Inferior parietal cortex (tissue), 1 donor: ENCODE data around the gene GFRA1.
"Not testable (repeated sequence)": the region's sequence is repeated elsewhere in the genome, so short reads cannot be mapped to it uniquely, and the experiment has no call there.

Experiments
- DNase-seq: peaks from one replicate; pipeline ENCODE4 v3.0.0-alpha.2; 2016; ENCODE audit errors: extremely low spot score

Gene GFRA1

DNA sequence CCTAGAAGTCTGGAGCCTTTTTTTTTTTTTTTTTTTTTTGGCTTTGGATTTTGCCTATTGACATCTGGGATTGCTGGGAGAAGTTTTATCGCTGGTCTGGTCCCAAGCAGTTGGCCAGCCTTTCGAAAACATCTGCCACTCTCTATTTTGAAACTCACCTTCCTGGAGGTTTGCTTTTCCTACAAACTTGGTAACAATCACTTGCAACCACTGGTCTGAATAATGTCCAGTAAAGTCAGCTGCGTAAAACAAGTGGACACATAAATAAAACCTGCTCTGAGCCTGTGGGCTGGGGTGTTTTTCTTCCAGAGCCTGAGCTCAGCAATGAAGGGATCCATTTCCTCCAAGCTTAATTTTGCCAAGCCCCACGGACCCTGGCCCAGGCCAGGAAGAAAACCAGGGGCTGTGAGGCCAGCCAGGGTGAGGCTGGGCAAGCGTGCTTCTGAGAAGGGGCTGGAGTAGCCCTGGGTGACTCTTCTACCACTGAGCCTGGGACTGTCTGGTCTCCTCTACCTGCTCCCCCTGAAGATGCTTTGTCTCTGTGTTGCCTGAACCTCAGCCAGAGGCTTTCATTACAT is 202.2 kb downstream of the GFRA1 start:
- DNase-seq = no peak

DNA sequence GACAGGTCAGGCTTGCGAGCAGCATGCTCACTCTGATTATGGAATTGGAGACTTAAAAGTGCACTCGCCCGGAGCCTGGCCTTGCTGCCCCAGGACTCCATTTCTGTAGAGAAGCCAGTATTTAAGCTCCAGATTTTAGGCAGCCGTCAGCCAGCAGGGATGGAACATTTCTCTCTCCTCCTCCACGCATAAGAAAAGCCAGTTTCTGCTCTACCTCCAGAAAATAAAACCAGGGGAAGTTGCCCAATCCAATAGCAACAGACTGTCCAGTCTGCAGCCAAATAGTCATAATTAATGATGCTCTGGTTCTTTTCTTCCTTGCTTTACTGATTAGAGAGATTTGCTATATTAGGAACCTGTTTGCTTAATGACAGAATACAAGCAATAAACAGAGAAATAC is 203.2 kb downstream of the GFRA1 start:
- no peak for DNase-seq

DNA sequence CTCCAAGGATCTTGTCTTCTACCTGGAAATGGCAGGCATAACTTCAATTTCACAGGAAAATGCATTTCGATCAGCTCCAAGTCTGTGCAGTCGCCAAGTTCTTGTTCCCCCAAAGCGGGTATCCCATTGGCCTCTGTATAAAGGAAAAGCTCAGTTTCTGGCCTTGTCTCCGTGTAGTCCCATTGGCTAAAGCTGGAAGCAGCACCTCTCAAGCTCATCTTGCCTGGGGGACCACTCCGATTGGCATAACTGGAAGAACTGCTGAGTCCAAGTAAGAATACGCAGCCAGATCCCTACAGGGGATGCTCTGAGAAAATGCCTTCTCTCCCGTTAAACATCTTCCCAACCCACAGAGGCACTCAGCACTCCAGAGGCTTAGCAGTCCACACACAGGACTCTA is 205.2 kb downstream of the GFRA1 start:
- no peak for DNase-seq

DNA sequence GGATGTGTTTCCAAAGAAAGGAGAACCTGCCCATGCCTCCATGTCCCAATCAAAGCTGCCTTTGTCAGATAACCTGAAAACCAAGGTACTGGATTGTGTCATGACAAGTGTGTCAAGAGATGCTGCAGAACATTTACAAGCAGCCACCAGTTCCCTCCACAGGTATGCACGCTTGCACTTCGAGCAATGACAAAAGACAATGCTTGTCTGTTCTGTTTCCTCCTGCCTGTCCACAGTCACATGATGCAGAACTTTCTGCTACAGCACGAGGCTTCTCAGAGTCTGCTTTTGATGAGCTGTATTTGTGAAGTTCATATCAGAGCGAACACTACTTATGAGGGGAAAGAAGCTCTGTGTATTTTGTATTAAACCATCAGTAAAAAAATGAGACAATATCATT is 209.9 kb downstream of the GFRA1 start:
- DNase-seq = no peak

DNA sequence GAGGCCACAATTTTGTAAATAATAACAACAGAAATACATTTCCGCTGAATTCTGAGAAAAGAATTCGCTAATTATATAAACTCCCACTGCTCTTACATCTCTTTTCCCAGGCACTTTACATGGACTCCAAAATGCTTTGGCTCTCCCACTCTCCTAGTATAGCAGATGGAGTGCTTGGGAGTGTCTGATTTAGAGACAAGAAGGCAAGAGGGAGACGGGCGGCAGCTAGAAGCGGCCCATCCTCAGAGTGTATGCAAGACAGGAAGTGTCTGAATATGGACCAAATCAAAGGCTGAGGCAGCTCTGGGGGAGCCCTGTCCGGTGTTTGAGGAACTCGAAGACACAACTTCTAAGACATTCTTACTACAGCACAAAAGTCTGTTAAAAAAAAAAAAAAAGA is 212.1 kb downstream of the GFRA1 start:
- no peak for DNase-seq

DNA sequence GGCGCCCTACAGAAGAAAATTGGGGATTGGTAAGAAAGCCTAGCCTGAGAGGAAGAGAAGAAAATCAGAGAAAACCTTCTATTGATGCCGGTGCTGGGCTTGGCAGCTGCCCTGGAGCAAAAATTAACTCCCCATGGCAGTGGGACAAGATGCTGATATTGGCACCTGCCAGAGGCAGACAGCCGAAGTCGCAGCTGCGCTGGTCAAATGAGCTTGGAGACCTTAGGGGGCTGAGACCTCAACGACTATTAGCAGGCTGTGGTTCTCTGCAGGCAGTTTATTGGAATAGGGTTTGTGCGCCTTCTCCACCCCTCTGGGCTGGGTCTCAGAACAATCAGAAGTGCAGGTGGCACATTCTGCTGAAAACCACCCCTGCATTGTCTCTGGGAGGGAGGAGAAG is 213.7 kb downstream of the GFRA1 start:
- DNase-seq = no peak

DNA sequence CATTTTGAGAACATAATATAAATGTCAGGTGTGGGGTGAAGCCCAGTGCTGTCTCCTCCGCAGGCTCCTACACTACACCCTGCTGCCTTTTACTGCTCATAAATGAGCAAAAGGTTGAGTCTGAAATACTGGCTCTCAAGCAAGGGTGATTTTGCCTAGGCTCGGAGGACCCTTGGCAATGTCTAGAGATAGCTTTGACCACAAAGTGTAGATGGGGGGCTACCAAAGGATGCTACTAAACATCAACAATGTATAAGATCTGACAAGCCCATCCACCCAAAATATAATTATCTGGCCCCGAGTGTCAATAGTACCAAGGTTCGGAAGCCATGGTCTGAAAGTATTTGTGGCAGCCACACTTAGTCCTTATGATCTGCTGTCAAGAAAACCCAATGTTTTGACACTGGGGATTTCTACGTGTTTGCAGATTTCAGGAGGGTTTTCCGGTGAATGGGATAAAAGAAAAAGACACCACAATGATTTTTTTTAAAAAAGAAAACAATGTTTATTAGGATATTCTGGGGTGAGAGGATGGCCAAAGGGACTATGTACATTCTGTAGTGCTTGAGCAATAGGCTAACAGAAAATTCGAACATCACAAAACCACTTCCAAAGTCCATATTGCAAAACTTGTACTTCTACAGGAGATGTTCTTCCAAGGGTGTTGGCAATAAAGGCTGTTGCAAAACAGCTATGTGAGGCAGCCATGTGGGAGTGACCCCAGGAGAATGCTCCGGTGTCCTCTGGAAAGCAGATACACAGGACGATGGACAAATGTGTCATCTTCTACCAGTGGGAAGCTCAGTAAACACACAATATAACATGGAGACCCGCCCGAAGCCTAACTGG is 216.3 kb downstream of the GFRA1 start:
- DNase-seq = no peak

DNA sequence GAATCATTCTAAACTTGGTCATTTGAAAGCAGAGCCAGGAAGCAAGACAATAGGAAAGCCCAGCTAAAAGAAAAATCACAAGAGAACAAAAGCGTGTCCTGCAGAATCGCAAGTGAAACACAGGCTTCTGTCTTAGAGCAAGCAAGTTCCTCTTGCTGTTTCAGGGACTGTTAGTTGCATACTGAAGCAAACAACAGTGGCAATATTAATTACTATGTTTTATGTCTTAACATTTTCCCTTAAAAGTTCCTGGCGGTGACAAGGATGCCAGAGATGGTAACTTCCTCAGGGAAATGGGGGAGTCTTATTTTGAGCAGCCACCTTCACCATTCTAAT is 217.1 kb downstream of the GFRA1 start:
- DNase-seq = no peak

DNA sequence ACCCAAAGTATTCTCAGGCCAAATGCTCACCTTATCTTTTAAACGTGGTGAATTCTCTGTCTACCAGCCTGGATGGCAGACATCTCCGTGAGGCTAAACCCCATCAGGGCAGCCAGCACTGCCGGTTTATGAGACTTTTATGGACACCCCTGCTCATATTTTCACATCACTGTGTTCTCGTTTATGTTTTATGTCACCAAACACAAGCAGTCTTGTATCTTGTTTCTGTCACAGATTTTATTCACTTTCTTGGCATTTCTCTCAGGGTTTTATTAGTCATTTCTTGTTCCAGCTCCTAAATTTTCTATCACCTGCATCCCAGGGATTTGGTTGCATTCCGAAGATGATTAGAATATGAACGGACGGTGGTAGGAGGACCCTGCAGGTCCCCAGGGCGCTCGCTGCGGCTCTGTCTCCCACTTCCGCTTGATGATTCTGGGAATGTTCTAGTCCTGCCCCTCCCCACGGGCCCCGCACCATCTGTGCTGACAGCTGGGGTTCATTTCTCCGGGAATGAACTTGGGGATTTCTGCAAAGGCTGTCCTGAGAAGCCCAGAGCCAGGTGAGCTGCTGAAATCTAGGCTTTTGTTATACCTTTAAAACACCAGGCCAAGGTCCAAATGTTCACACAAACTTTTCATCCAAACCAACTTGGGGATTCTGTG is 217.6 kb downstream of the GFRA1 start:
- DNase-seq = no peak

DNA sequence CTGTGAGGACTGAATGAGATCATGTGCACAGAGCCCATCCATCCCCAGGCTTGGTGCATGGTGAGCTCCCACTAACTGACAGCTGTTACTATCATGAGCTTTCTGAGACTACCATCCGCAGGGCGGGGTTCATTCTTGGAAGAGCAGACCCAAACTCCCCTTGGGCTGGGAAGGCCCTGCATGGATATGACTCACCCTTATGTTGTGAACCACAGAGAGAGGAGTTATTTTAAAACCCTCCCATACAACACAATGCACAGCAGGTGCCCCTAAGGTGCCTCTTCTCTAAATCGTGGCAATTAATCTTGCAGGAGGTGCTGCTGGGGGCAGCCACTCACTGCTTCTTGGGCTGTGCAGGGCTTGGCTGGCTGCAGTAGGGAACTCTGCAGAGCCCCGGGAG is 219.1 kb downstream of the GFRA1 start:
- no peak for DNase-seq

DNA sequence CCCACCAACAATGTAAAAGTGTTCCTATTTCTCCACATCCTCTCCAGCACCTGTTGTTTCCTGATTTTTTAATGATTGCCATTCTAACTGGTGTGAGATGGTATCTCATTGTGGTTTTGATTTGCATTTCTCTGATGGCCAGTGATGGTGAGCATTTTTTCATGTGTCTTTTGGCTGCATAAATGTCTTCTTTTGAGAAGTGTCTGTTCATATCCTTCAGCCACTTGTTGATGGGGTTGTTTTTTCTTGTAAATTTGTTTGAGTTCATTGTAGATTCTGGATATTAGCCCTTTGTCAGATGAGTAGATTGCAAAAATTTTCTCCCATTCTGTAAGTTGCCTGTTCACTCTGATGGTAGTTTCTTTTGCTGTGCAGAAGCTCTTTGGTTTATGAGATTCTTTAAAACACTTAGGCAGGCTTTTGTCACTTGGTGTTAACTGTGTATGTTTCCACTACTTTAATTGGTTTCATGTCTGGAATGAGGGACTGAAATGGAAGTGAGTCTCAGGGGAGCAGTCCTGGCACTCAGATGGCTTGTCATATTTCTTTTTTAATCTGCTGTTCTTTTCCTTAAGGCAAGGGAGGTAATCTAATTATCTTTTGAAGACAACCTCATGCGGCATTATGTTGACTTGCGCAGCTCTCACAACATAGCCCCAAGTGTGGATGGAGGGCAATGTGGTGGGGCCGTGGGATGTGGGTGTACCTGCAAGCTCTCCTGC is 219.8 kb downstream of the GFRA1 start:
- DNase-seq = not testable (repeated sequence)

DNA sequence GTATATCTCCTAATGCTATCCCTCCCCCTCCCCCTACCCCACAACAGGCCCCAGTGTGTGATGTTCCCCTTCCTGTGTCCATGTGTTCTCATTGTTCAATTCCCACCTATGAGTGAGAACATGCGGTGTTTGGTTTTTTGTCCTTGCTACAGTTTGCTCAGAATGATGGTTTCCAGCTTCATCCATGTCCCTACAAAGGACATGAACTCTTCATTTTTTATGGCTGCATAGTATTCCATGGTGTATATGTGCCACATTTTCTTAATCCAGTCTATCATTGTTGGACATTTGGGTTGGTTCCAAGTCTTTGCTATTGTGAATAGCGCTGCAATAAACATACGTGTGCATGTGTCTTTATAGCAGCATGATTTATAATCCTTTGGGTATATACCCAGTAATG is 220.5 kb downstream of the GFRA1 start:
- not testable (repeated sequence) for DNase-seq

DNA sequence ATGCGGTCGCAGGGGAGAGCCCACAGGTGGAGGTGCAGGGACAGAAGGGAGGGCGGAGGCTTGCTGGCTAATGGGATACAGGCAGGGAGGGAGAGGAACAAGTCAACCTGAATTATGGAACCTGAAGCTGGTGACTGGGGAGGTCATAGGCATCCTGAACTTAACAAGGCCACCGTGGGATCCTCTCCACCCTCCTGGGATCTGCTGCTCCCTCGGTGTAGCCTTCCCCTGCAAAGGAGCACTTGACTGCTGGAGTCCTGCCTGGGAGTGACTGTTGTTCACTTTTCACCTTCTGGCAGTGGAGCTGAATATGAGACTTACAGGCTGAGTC is 223.1 kb downstream of the GFRA1 start:
- DNase-seq = no peak

DNA sequence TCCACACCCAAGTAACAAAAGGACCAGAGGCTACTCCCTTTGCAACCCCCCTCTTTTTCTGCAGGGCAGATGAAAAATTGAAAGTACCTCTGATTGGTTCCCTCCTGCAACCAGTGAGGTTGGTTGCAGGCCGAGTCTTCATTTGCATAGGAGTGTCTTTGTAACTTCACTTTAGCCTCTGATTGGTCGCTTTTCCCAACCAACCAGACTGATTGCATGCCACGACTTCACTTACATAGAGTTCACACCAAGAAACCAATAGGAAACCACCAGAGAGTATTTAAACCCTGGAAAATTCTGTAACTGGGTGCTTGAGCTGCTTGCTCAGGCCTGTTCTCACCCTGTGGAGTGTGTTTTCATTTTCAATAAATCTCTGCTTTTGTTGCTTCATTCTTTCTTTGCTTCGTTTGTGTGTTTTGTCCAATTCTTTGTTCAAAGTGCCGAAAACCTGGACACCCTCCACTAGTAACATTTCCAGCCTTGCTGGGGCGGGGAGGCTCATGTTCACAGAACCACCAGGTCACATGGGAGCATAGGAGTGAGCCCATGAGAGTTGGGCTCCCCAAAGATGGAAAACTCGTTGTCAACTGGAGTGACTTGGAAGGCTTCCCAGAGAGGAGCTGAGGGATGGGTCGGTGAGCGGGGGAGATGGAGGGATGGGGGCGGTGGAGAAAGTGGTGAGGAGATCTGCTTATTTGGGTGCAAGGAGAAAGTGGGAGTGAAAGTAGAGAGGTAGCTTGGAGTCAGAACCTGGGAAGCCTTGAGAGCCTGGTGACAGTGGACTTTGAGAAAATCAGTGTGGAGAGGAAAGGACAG is 223.6 kb downstream of the GFRA1 start:
- DNase-seq = no peak

DNA sequence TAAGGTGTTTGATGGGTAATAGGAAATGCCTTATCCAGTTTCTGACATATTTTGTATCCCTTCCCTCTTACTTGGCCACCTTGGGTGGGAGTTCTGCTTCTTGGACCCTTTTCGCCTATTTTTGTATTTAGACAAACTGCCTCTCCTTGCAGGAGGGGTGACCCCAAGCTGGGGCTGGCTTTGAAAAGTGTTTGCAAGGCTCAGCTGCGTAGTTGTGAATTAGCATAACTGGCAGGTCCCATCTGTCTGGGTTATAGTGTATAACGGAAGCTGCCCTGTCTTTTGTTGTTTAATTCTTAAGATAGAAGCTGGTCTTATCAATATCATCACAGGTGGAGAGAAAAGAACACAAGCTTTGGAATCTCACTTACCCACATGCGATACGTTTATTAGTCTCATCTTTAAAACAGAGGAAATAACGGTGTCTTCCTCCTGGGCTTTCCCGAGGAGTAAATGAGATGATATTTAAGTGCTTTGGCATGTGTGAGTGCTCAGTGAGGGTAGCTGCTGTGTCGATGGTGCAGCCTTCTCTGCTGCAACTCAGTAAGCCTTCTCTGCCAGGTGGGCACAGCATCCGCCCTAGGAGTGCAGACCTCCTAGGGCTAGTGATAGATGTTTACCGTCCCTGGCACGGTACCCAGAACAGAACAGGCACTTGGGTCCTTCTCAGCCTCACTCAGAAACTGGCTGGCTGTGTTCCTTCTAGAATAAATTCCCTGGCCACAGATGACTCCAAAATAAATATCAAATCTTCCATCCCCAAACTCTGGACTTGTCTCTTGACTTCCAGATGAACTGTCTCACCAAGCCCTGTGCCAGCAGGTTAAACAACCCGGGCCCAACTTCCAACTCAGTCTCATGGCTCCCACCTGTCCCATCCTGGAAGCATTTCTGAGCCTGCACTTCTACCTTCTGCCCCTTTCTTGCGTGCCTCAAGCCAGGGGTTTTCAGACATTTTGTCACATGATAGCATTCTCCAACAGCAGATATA is 227.3 kb downstream of the GFRA1 start:
- no peak for DNase-seq

DNA sequence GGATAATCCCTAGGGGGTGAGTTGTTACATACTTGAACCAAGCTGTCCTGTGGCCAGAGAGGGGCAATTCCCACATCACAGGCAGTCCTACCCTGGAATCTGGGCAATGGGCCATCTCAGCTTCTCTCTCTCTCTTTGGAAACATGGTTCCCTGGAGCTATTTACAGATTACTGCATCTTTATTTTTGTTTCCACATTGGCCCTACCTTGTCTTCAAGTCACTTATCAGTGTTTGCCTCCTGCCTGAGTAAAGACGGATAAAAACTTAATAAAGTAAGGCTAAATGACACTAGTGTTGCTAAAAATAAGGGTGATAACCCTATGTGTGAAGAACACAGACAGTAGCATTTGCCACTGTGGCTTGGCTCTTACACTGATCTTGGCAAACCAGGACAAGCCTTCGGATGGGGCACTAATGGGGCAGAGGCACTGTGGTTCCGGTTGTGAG is 228.2 kb downstream of the GFRA1 start:
- no peak for DNase-seq

DNA sequence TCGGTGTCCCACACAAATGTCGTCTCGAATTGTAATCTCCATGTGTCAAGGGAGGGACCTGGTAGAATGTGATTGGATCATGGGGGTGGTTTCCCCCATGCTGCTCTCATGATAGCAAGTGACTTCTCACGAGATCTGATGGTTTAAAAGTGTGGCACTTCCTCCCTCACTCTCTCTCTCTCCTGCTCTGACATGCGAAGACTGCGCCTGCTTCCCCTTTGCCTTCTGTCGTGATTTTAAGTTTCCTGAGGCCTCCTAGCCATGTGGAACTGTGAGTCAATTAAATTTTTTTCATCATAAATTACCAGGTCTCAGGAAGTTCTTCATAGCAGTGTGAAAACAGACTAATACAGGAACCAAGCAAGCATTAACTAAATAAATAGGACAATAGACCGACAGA is 229.1 kb downstream of the GFRA1 start:
- no peak for DNase-seq

DNA sequence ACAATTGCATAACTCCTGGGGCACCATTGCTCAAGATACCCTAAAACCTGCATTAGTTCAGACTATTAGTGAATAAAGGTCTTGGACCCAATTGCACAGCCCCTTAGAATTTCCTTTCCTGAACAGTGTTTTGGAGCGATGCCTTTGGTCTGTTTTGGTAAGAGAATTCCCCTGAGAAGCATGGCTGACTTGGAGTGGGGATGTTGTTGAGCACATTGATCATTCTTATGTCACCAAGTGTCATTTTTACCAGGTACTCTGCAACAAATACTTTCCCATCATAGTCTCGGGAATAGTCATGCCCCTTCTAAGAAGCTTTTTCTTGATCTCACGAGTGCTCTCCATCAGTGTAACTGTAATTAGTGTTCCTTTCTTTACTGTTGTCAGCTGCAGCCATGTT is 229.7 kb downstream of the GFRA1 start:
- no peak for DNase-seq

DNA sequence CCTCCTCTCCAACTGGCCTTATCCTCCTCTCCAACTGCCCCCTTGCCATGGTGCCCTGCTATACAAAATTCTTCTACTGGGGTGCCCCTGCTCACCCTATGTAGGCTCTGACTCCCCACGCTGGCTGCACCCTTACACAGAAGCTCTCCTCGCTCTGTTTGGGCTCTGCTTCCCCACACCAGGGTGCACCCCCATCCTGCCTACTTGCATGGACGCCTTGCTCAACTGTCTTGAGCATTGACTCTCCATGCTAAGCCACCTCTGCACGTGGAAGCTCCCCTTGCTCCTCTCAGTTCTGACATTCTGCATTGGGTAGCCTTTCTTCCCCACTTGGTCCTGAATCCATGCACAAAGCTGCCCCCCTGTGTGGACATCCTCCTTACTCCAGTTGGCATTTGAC is 231.1 kb downstream of the GFRA1 start:
- DNase-seq = no peak

DNA sequence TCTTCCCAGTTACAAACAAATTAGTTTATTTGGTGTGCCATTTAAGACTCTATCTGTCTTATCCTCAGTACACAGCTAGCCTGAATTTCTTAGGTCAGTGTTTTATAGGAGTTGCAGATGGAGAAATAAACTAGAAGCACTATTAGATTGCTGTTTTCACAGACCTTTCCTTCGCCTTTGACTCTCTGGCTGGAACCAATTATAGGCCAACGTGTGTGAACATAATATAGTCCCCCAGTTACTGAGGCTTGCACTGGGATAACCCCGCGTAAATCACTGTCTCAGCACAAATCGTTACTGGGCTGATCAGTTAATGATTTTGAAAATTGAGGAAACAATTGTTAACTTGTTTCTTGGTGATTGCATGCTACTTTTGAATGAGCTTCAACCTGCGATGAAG is 233.4 kb downstream of the GFRA1 start:
- DNase-seq = no peak

DNA sequence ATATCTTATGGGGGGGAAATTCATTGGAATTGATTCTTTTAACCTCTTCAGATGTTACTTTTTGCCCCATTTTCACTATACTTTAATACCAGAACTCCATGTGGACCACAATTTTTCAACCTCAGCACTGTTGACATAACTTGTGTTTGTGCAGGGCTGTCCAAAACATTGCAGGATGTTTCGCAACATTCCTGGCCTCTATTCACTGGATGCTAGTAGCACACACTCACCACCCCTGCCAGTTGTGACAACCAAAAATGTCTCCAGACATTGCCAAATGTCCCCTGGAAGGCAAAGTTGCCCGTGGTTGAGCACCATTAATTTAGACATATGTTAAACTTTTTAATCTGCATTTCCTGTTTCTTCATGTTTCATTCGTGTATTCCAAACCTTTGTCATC is 234.7 kb downstream of the GFRA1 start:
- no peak for DNase-seq
